PC-3 (cell line): ENCODE measurements around the gene NUDT8. TPM values are rescaled to one million over a fixed set of nuclear protein-coding genes. Genes with fewer than 3 reads are reported as not detected.

ENCODE experiments used
- ATAC-seq: fragments of 200-7000 bp; cut with Tn5 transposase; 2 replicates; pipeline ENCODE4 v1.9.1; 2020; ENCODE audit warnings: mild to moderate bottlenecking, moderate library complexity
- BruUV-seq: library from RNA; stranded (reverse); fragments of 400-500 nt; replicated peaks from 2 replicates; lab custom pipeline; 2021; lab: Mats Ljungman, UMichigan
- CTCF ChIA-PET: fragments of 300-600 bp; sonication (Branson Sonifier 250); formaldehyde crosslinking; loops from one replicate; lab custom pipeline; 2022; ENCODE audit warnings: antibody characterized with exemption; lab: Charles Lee
- POLR2A ChIA-PET: fragments of 300-600 bp; sonication (Branson Sonifier 250); formaldehyde crosslinking; loops from one replicate; lab custom pipeline; 2022; ENCODE audit warnings: antibody characterized with exemption; ENCODE audit not compliant: unreplicated experiment; lab: Charles Lee
- DNase-seq: peaks from one replicate; pipeline ENCODE4 v3.0.0-alpha.2; 2015
- H2AFZ ChIP-seq: fragments of 300-600 bp; sonication (generic); 2 replicates; pipeline ENCODE4 v1.6.0; 2016; ENCODE audit warnings: antibody characterized with exemption, low read length
- H3F3A ChIP-seq: fragments of 300-600 bp; sonication (generic); one replicate; pipeline ENCODE4 v1.6.0; 2017; ENCODE audit warnings: antibody characterized with exemption, low read length, control low read depth, mild to moderate bottlenecking; ENCODE audit not compliant: unreplicated experiment
- H3K27ac ChIP-seq: fragments of 300-600 bp; sonication (generic); 2 replicates; pipeline ENCODE4 v1.5.1; 2016; ENCODE audit warnings: mild to moderate bottlenecking, low read length
- H3K27me3 ChIP-seq: fragments of 300-600 bp; sonication (generic); 2 replicates; pipeline ENCODE4 v1.6.1; 2016; ENCODE audit warnings: low read length, mixed read lengths
- H3K36me3 ChIP-seq: fragments of 300-600 bp; sonication (generic); 2 replicates; pipeline ENCODE4 v1.6.1; 2016; ENCODE audit warnings: low read depth, mixed run types, low read length, mixed read lengths
- H3K4me1 ChIP-seq: fragments of 300-600 bp; sonication (generic); 2 replicates; pipeline ENCODE4 v1.5.1; 2016; ENCODE audit warnings: low read length; ENCODE audit not compliant: insufficient read depth
- H3K4me2 ChIP-seq: fragments of 300-600 bp; sonication (generic); 2 replicates; pipeline ENCODE4 v1.6.0; 2016; ENCODE audit warnings: low read length
- H3K4me3 ChIP-seq: fragments of 300-600 bp; sonication (generic); 2 replicates; pipeline ENCODE4 v1.5.1; 2016; ENCODE audit warnings: mild to moderate bottlenecking, low read length, mixed read lengths
- H3K79me2 ChIP-seq: fragments of 300-600 bp; sonication (generic); 2 replicates; pipeline ENCODE4 v1.6.1; 2017; ENCODE audit warnings: low read length, mixed read lengths
- H3K9ac ChIP-seq: fragments of 300-600 bp; sonication (generic); 2 replicates; pipeline ENCODE4 v1.6.0; 2016; ENCODE audit warnings: mild to moderate bottlenecking, low read length
- H3K9me2 ChIP-seq: fragments of 300-600 bp; sonication (generic); replicated peaks from 2 replicates; pipeline ENCODE4 v1.6.1; 2016; ENCODE audit warnings: mixed run types, low read length, mixed read lengths
- H3K9me3 ChIP-seq: fragments of 300-600 bp; sonication (generic); 2 replicates; pipeline ENCODE4 v1.6.1; 2016; ENCODE audit warnings: low read length, mixed read lengths
- H4K20me1 ChIP-seq: fragments of 300-600 bp; sonication (generic); 2 replicates; pipeline ENCODE4 v1.6.1; 2016; ENCODE audit warnings: low read length, mixed read lengths
- CTCF ChIP-seq: fragments of 300-600 bp; sonication (generic); conservative IDR thresholded peaks from 2 replicates; pipeline ENCODE4 v1.5.1; 2017; ENCODE audit warnings: antibody characterized with exemption, low read depth, mild to moderate bottlenecking, low read length
- EZH2 ChIP-seq: fragments of 300-600 bp; sonication (generic); IDR thresholded peaks from one replicate; pipeline ENCODE4 v1.6.1; 2017; ENCODE audit warnings: antibody characterized with exemption, mild to moderate bottlenecking, low read length; ENCODE audit not compliant: unreplicated experiment
- EZH2phosphoT487 ChIP-seq: fragments of 300-600 bp; sonication (generic); IDR thresholded peaks from 2 replicates; pipeline ENCODE4 v1.6.1; 2018; ENCODE audit warnings: mild to moderate bottlenecking, antibody characterized with exemption, low read length, borderline replicate concordance
- intact Hi-C: fragments of 100-400 bp; cut with micrococcal nuclease; formaldehyde crosslinking; loops from 2 replicates; pipeline ENCODE4 v1.9.0; 2023
- total RNA-seq: library from RNA; depleted of rRNA; stranded (reverse); fragments of >200 nt; gene quantifications from 2 replicates; pipeline ENCODE4 v1.2.3, GENCODE V29; 2014

Gene NUDT8
- total RNA-seq, 1 experiment from 2014 or later = 50.6 TPM

GRCh38 chr11:67646535-67647336 is 17.0 kb upstream of the NUDT8 start:
- Histone ChIP-seq H3K4me2 (no peak overlapping the region), H2AFZ (no peak overlapping the region), H3K27ac (no peak overlapping the region), H3K9me2 (no peaks in the 10 kb centered on the region), H3K4me1 (no peaks in the 10 kb centered on the region), H3K4me3 (no peak overlapping the region), H3K9ac (no peak overlapping the region), H4K20me1 (no peaks in the 10 kb centered on the region), H3K27me3 (no peaks in the 10 kb centered on the region), H3K9me3 (no peaks in the 10 kb centered on the region), H3K79me2 (no peaks in the 10 kb centered on the region), H3F3A (no peaks in the 10 kb centered on the region), H3K36me3 (no peaks in the 10 kb centered on the region)
- intact Hi-C loops = no loop called here
- DNase-seq (no peak), ATAC-seq (no peak)
- TF ChIP-seq EZH2 = no peak
- TF ChIP-seq CTCF = no peak
- TF ChIP-seq EZH2phosphoT487 = no peak
- ChIA-PET CTCF (no interaction called here), POLR2A (no interaction called here)
- BruUV-seq = no TSS peak

GRCh38 chr11:67645521-67646461 is 16.1 kb upstream of the NUDT8 start:
- Histone ChIP-seq H3K4me3 (no peak overlapping the region), H2AFZ (no peak overlapping the region), H3K27me3 (no peaks in the 10 kb centered on the region), H3K27ac (no peak overlapping the region), H3K4me1 (no peaks in the 10 kb centered on the region), H3K9me2 (no peaks in the 10 kb centered on the region), H3K4me2 (no peak overlapping the region), H3K9me3 (no peaks in the 10 kb centered on the region), H3F3A (no peaks in the 10 kb centered on the region), H3K36me3 (no peaks in the 10 kb centered on the region), H3K9ac (no peak overlapping the region), H4K20me1 (no peaks in the 10 kb centered on the region), H3K79me2 (no peaks in the 10 kb centered on the region)
- no peak for TF ChIP-seq CTCF
- no peak for TF ChIP-seq EZH2
- TF ChIP-seq EZH2phosphoT487 = no peak
- ChIA-PET POLR2A (no interaction called here), CTCF (interaction anchor here (0.6 kb wide), 1 partner anchor 32 kb away, joined by 3 read pairs; no protein-coding TSS in a partner anchor)
- intact Hi-C loops = no loop called here
- DNase-seq (no peak), ATAC-seq (no peak)
- BruUV-seq = no TSS peak
